Measurements from ENCODE around the gene CEBPZOS.

DNA sequence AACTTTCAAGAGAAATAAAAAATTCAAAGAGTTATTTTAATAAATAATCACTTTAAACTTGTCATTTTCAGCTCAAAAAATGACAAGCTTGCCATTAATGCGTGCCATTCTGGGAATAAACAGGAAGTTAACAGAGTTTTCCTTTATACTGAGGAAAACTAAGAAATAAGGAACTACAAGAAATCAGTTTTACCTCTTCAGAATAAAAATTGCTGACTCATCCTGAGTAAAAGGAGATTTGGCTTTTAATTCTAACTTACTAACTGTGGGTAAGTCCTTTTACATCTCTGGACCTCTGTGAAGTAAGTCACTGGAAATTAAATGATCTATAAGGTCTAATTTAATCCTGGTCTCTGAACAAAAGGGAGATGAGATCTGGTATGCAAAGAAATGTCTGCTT lies 19.0 kb downstream of the CEBPZOS start:
- TF ChIP-seq, protein P1, sequence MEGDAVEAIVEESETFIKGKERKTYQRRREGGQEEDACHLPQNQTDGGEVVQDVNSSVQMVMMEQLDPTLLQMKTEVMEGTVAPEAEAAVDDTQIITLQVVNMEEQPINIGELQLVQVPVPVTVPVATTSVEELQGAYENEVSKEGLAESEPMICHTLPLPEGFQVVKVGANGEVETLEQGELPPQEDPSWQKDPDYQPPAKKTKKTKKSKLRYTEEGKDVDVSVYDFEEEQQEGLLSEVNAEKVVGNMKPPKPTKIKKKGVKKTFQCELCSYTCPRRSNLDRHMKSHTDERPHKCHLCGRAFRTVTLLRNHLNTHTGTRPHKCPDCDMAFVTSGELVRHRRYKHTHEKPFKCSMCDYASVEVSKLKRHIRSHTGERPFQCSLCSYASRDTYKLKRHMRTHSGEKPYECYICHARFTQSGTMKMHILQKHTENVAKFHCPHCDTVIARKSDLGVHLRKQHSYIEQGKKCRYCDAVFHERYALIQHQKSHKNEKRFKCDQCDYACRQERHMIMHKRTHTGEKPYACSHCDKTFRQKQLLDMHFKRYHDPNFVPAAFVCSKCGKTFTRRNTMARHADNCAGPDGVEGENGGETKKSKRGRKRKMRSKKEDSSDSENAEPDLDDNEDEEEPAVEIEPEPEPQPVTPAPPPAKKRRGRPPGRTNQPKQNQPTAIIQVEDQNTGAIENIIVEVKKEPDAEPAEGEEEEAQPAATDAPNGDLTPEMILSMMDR (IDR thresholded peaks at IDR 0.05) = no peak
- TF ChIP-seq EZH2 (IDR thresholded peaks at IDR 0.05) (no peak), EZH2phosphoT487 (IDR thresholded peaks at IDR 0.05) (no peak)

Data from neural progenitor cell (in vitro differentiated cells).